GM23338 (cell line): Measurements from ENCODE around the gene OTULINL.

ENCODE experiments used
- JUNB ChIP-seq: IDR thresholded peaks from one replicate; pipeline ENCODE4 v1.6.1; 2016; ENCODE audit warnings: antibody characterized with exemption; ENCODE audit not compliant: unreplicated experiment
- ZNF331 ChIP-seq: fragments of 250-450 bp; sonication (Bioruptor Pico); IDR thresholded peaks from 2 replicates; pipeline ENCODE4 v1.5.0; 2020; ENCODE audit warnings: low read depth, mild to moderate bottlenecking, moderate library complexity
- TF ChIP-seq, protein P1 (sequence below): IDR thresholded peaks from one replicate; pipeline ENCODE4 v1.6.1; 2018; ENCODE audit warnings: antibody characterized with exemption; ENCODE audit not compliant: unreplicated experiment
- TF ChIP-seq, protein P2 (sequence below), 2 experiments: fragments of 200-600 bp in 1 of 2; sonication (generic) in 1 of 2; conservative IDR thresholded peaks; 2 replicates each; pipeline versions ENCODE4 v1.5.1 to v1.6.1; 2016 to 2017; ENCODE audit warnings: antibody characterized with exemption in 2 of 2, low read depth in 2 of 2, mild to moderate bottlenecking in 2 of 2, moderate library complexity in 1 of 2

DNA sequence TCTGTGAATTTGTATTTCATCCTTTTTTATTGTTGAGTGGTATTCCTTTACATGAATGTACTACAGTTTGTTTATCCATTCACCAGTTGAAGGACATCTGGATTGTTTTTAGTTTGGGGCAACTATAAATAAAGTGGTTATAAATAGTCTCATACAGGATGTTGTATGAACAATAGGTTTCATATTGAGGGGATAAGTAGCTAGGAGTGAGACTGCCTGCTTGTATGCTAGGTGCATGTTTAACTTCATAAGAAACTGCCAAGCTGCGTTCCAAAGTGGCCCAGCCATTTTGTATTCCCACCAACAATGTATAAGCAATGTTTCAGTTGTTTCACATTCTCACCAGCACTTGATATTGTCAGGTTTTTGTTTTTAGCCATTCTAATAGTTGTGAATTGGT lies 21.5 kb downstream of the OTULINL start:
- TF ChIP-seq ZNF331 (CRISPR knock-in tag) (no peak), JUNB (no peak)
- TF ChIP-seq, protein P1, sequence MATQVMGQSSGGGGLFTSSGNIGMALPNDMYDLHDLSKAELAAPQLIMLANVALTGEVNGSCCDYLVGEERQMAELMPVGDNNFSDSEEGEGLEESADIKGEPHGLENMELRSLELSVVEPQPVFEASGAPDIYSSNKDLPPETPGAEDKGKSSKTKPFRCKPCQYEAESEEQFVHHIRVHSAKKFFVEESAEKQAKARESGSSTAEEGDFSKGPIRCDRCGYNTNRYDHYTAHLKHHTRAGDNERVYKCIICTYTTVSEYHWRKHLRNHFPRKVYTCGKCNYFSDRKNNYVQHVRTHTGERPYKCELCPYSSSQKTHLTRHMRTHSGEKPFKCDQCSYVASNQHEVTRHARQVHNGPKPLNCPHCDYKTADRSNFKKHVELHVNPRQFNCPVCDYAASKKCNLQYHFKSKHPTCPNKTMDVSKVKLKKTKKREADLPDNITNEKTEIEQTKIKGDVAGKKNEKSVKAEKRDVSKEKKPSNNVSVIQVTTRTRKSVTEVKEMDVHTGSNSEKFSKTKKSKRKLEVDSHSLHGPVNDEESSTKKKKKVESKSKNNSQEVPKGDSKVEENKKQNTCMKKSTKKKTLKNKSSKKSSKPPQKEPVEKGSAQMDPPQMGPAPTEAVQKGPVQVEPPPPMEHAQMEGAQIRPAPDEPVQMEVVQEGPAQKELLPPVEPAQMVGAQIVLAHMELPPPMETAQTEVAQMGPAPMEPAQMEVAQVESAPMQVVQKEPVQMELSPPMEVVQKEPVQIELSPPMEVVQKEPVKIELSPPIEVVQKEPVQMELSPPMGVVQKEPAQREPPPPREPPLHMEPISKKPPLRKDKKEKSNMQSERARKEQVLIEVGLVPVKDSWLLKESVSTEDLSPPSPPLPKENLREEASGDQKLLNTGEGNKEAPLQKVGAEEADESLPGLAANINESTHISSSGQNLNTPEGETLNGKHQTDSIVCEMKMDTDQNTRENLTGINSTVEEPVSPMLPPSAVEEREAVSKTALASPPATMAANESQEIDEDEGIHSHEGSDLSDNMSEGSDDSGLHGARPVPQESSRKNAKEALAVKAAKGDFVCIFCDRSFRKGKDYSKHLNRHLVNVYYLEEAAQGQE: no peak
- TF ChIP-seq, protein P2, sequence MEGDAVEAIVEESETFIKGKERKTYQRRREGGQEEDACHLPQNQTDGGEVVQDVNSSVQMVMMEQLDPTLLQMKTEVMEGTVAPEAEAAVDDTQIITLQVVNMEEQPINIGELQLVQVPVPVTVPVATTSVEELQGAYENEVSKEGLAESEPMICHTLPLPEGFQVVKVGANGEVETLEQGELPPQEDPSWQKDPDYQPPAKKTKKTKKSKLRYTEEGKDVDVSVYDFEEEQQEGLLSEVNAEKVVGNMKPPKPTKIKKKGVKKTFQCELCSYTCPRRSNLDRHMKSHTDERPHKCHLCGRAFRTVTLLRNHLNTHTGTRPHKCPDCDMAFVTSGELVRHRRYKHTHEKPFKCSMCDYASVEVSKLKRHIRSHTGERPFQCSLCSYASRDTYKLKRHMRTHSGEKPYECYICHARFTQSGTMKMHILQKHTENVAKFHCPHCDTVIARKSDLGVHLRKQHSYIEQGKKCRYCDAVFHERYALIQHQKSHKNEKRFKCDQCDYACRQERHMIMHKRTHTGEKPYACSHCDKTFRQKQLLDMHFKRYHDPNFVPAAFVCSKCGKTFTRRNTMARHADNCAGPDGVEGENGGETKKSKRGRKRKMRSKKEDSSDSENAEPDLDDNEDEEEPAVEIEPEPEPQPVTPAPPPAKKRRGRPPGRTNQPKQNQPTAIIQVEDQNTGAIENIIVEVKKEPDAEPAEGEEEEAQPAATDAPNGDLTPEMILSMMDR (conservative IDR thresholded peaks at IDR 0.05; ENCODE audit: low read depth in 2 of 2): no peak
